HG02610 (cell line): Measurements from ENCODE around the gene TMEM91.
A peak's percentile ranks its signal among the peaks of the same experiment; 100 is the strongest.
"Not testable (repeated sequence)": the region's sequence is repeated elsewhere in the genome, so short reads cannot be mapped to it uniquely, and the experiment has no call there.

Experiments
- ATAC-seq: cut with Tn5 transposase; IDR thresholded peaks from one replicate; pipeline ENCODE4 v1.9.1; 2021; ENCODE audit warnings: mild to moderate bottlenecking, moderate library complexity; ENCODE audit not compliant: unreplicated experiment

The TMEM91 gene

DNA sequence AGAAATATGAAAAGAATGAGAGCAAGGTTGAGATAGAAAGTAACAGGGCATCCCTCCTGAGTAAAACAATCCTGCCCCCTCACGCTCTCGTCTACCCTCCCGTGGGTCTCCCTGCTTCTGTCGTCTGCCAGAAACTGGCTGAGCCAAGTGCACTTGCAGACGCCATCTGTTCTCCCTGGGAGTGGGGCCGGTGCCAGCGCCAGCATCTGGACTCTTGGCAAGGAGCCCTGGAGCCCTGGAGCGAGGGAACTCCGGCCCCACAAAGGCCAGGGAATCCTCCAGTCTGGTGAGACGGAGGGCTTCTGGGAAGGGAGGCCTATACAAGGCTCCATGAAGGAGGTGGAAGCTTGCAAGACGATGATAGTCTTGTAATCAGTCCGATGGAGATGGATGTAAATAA lies 2.3 kb upstream of the TMEM91 start:
- no peak for ATAC-seq

DNA sequence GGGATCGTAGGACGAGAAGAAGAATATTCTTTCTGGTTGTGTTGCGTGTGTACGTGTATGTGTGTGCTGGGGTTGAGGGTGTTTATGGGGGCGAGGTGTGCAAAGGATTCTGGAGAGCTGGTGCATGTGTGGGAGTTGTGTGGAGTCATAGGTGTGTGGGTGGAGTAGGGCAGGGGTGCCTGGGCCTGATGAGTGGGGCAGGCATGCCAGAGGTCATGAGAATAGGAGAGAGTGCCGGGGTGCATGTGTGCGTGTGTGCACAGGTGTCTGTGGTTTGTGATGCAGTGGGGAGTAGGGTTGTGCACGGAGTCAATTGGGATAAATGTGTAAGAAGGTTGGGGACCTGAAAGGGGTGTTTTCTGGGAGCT lies 649 bp downstream of the TMEM91 start:
- no peak for ATAC-seq

DNA sequence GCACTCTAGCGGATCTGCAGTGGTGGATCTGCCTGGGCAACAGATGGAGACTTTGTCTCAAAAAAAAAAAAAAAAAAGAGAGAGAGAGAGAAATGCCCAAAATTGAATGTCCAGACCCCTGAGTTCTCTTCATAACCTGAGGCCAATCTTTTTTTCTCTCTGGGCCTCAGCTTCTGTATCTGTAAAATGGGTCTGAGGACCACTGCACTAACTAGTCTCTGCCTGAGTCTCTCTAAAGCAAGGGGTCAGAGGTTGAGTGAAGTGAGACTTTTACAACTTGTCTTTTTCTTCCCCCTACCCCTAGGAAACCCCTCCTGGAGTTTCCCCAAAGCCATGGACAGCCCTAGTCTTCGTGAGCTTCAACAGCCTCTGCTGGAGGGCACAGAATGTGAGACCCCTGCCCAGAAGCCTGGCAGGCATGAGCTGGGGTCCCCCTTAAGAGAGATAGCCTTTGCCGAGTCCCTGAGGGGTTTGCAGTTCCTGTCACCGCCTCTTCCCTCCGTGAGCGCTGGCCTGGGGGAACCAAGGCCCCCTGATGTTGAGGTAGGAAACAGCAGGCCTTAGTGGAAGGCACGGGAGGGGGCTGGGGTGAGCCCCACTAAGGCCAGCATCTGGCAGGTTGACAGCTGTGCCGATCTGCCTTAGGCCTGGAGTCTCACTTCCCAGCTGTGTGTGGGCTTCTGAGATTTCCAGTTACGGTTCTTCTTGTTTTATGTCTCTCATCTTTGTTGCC lies 1.8 kb downstream of the TMEM91 start:
- no peak for ATAC-seq

DNA sequence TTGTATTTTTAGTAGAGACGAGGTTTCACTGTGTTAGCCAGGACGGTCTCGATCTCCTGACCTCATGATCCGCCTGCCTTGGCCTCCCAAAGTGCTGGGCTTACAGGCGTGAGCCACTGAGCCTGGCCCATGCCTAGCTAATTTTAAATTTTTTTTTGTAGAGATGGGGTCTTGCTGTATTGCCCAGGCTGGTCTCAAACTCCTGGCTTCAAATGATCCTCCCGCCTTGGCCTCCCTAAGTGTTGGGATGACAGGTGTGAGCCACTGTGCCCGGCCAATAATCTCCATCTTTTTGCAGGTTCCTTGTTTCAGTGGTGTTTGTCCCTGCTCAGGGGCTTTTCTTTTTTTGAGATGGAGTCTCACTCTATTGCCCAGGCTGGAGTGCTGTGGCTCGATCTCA lies 5.2 kb downstream of the TMEM91 start:
- not testable (repeated sequence) for ATAC-seq

DNA sequence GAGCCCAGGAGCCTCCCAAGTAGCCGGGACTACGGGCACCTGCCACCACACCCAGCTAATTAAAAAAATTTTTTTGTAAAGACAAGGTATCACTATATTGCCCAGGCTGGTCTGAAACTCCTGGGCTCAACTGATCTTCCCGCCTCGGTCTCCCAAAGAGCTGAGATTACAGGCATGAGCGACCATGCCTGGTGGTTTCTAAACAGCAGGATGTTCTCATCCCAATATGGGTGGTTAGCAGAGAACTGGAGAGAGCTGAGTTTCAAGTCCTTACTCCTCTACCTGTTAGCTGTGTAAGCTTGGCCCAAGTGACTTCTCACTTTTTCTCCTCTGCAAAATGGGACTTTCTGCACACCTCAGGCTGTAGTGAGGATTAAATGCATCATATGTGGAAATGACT lies 8.0 kb downstream of the TMEM91 start:
- ATAC-seq = no peak

DNA sequence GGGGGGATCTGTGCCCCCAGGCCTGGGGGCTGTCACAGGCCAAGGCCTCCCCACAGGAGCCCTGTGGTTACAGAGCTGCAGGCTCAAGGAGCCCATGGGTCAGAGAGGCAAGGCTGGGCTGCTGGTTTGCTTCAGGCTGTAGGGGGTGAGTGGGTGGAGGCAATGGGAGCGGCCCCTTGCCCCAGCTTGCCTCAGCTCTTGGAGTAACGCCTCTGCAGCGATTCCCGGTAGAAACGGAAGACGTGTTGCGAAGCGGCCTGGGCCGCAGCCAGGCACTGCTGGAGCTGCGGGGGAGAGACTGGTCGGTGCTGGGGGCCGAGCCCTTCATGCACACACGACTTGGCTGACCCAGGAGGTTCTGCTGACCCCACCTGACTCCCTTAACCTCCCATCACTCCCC lies 10.1 kb downstream of the TMEM91 start:
- no peak for ATAC-seq

DNA sequence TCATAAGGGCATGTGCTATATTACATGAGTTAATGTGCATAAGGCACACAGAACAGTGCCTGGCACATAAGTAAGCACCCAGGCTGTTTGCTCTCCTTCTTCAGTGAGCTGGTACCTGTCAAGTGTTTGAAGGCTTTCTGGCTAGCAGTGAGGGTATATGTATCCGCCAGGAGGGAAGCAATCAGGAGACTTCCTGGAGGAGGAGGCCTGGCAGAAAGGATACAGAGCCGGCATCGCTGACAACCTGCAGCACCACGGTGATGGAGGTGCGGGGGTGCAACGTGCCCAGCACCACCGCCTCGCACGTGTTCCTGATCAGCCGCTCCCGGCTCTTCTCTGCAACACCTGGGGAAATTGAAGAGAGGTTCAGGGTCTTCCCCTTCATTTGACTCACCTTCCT lies 15.3 kb downstream of the TMEM91 start:
- no peak for ATAC-seq

DNA sequence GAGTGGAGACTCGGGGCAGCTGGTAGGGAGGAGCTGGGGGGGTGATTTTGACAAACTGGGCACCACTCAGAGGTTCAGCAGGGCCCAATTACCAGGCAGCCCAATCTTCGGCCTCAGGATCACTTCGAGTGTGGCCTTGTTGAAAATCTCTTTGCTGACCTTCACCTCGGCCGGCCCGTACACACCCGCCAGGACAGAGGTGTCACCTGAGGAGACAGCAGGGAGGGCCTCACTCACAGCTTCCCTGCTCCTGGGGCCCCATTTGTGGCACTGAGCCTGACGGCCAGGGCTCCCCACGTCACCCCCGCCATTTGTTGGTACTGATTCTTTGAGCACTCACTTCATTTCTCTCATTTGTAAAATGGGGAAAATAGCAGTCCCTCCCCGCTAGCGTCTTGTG lies 16.4 kb downstream of the TMEM91 start:
- no peak for ATAC-seq

DNA sequence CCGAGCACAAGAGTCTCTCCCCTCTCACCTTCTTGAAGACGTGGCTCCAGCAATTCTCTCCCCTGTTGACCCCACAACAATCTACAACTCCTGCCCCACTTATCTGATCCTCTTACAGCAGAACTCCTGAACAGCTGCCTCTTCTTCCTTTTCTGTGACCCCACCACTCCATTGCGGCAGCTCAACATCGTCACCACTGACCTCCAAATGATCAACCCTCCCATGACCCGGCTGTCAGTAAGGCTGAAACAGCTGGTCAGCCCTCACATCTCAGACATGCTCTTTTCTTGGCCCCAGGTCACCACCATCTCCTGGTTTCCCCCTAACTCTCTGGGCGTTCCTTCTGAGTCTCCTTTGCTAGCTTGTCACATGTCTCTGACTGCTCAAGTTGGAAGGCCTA lies 19.0 kb downstream of the TMEM91 start:
- ATAC-seq = no peak

DNA sequence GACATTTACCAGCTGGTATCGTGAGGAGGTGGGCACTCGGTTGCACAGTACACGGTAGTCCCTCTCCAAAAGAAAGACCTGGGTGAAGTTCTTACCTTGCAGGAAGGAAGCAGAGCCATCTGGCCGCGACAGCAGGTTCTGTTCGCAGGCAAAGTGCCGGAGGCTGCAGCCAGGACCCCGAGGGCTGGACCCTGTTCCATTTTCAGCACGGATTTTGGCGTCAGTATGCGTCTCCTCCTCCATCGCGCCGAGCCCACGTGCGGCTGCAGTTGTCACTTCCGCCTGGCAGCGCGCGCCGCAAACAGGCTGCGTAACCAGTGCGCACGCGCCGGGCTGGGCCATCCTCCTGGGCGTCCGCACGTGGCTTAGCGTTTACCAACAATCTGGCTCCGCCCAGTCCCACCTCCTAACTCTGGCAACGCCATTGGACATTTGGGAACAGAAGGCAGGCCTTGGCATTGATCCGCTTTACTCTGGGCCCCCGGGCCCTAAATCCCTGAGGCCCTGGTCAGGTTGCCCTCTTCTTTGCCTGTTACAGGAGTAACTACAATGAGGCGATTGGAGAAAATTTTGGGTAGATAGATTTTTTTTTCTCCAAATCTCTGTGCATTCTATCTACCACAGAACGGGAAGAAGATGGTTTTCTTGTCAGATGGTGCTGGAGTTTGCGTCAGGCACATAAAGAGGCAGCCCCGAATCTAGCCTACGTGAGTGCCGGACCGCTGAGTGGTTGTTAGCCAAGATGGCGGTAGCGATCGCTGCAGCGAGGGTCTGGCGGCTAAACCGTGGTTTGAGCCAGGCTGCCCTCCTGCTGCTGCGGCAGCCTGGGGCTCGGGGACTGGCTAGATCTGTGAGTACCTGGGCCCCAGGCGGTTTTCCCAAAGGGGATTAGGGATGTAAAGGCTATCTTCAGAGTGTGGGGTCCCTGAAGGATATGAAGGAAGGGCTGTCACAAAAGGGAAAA lies 21.0 kb downstream of the TMEM91 start, which contains the start of the genes BCKDHA and EXOSC5:
TSS of gene BCKDHA (plus strand) at position 733 of the 964 bp plus-strand sequence. CDS start at position 743, 10 bp downstream.
TSS of gene EXOSC5 (minus strand) at position 274 of the 964 bp plus-strand sequence. CDS start at position 243, 31 bp downstream.
- ATAC-seq = peak; percentile 86

DNA sequence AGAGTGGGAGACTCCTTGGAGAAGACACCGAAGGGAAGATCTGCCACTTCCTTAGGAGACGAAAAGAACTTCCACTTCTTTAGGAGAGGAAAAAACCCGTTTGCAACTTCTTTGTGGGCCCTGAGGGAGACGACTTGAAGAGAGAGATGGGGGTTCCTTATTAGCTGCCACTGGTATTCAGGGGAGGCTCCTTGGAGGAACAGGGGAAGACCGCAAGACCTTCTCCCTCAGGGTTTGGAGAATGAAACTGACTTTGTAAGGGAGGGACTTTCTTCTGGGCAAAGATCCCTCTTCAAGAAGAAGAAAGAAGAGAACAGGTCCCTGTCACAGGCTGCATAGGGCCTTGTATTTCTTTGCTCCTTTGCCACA lies 21.7 kb downstream of the TMEM91 start:
- no peak for ATAC-seq

DNA sequence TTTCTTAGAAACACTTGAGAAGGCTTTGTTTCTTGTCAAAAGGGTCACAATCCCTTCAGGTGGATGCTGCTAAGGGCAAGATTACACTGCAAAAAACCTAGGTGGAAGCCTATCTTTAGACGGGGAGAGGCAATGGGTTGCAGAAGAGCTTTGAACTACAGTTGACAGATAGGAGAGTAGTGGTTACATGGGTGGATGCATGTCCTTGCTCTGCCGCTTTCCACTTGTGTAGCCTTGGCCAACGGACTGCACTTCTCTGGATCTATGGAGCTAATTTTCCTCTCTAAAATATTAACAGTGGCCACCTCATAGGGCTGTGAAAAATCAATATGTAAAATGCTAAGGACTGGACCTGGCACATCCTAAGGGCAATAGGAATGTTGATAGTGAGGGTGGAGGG lies 22.3 kb downstream of the TMEM91 start:
- no peak for ATAC-seq

DNA sequence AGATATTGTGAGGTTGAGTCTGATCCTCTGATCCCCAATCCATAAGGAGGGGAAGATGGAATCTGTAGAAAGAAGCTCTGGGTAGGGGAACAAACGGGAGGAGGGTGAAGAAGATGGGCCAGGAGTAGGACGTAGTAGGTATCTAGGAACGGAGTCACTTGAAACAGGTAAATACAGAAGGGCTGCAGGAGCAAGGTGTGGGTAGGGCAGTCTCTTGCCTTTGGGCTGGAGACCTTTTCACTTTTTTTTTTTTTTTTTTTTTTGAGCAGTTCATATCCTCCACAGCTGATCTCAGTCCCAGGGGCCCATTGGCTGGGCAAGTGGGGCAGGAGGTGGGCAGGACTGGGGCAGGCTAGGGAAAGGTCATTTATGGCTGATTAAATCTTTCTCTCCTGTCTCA lies 22.8 kb downstream of the TMEM91 start:
- no peak for ATAC-seq

DNA sequence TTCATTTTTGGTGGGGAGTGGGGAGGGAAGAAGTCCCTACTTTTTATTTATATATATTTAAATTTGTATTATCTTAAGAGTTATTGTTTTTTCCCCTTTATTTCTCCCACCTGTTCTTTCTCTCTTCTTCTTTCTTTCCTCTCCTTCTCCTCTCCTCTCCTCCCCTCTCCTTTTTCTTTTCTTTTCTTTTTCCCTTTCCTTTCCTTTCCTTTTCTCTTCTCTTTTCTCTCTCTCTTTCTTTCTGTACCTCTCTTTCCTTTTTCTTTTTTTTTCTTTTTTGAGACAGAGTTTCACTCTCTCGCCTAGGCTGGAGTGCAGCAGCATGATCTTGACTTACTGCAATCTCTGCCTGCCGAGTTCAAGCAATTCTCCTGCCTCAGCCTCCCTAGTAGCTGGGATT lies 23.2 kb downstream of the TMEM91 start:
- ATAC-seq = no peak

DNA sequence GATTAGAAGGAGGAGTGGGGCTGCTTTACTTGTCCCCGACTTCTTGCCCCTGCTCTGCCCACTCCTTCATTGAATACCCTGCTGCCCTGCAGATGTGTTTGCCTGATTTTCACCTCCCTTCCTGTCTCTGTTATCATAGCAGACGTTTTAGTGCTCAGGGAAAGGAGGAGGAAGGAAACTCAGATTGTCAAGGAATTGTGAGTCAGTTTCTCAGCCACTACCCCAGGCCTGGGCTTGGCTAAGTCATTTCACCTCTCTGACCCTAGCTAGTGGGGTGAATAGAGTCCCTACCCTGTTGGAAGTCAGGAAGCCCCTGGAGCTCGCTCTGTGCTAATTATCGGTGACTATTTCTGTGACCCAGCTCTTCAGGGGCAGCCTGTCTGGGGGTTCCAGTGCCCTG lies 25.1 kb downstream of the TMEM91 start:
- no peak for ATAC-seq

DNA sequence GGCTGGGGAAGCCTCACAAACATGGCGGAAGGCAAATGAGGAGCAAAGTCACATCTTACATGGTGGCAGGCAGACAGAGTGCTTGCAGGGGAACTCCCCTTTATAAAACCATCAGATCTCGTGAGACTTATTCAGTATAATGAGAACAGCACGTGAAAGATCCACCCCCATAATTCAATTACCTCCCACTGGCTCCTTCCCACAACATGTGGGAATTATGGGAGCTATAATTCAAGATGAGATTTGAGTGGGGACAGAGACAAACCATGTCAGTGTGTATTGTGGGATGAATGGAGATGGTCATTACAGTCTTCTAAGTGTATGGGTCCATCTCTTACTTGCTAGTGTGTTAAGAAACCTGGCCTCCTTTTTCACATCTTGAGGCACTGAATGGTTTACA lies 25.7 kb downstream of the TMEM91 start:
- ATAC-seq = no peak

DNA sequence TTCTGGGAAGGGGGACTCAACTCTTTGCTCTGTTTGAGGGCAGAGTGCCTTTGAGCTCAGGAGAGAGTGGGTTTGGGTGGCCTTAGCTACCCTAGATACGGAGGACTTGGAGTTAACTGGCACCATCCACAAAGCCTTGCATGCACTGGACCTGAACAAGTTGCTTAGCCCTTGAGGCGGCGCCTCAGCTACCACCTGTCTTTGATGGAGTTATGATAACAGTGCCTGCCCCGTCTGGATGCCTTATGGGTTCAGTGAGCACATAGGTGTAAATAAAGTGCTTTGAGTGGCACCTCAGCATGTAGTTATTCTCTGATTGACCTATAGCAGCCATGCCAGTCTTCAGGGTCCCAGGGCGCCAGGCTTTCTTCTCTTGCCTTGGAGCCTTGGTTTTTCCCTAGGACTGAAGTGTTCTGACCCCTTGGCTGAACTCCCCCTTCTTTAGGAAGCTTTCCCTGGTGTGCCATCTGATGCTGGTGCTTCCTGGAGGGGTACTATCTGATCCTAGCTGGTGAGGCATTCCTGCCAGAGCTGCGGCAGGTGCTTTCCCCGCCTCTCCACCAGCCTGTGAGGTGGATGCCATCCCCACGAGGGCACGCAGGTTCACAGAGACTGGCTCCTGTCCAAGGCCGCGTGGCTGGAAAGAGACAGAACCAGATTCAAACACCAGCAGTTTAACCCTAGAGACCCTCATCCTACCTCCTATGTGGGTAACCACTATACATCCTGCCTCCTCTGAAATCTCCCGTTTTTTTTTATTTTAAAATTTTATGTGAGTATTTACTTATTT lies 27.0 kb downstream of the TMEM91 start:
- ATAC-seq = no peak

DNA sequence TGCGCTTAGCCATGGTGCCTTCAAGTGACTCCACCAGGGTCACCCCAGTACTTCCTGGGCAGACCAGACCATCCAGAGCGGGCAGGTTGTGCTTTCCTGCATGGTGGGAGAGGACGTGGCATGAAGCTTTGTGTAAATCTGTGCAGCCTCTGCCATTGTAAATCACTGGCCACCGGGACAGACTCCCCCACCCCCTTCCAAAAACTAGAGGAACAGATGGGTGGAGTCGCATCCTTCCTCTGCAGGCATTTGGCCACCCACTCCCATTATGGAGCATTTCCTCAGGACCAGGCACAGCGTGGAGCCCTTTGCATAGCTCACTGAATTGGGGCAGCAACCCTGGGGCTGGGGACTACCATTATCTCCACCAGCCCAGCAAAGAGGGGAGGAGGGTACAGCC lies 29.4 kb downstream of the TMEM91 start:
- ATAC-seq = no peak

DNA sequence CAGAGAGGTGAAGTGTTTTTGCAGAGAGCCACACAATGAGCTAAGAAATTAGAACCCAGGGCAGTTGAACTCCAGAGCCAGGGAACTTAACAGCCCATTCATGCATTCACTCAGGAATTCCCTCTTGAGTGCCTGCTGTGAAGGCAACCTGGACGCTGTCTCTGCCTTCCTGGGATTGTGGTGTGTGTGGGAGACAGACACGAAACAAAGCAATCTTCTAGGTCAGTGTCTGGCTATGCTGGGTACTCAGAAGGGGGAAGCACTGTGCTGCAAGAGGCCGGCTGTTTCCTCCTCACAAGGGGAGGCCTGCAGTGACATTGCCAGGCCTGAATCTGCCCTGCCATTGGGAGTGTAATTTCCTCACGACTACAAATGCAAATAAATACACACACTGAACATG lies 30.9 kb downstream of the TMEM91 start:
- ATAC-seq = no peak

DNA sequence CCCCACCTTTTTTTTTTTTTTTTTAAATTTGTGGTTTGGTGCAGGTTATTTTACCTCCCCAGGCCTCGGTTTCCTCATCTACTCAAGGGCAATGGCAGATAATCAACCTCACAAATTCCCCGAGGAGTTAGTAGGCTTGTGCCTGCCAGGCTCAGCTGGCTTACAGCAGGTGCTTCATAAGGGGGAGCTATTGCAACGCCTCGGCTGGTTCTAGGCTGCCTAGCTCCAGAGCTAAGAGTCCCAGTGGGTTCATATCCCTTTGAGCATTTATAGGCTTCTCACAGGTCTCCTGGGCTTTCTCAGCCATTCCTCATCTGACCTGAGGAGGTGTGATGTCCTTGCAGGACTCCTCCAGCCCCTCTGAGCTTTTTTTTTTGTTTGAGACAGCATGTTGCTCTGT lies 31.9 kb downstream of the TMEM91 start:
- ATAC-seq = no peak

DNA sequence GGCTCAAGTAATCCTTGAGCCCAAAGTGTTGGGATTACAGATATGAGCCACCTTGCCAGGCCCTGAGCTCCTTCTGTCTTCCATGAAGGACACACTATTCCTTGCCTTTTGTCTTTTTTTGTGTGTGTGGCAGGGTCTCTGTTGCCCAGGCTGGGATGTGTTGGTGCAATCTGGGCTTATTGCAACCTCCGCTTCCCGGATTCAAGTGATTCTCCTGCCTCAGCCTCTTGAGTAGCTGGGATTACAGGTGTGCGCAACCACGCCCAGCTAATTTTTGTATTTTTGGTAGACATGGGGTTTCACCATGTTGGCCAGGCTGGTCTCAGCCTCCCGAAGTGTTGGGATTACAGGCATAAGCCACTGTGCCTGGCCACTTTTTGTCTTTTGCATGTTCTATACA lies 32.5 kb downstream of the TMEM91 start:
- not testable (repeated sequence) for ATAC-seq
